HG03457 (cell line): ENCODE results near the gene NDUFB7.

Source experiments
- ATAC-seq: cut with Tn5 transposase; IDR thresholded peaks from one replicate; pipeline ENCODE4 v1.9.1; 2021; ENCODE audit warnings: moderate number of reproducible peaks; ENCODE audit not compliant: unreplicated experiment

The NDUFB7 gene

GRCh38 chr19:14528419-14529253 lies 43.2 kb downstream of the NDUFB7 start:
- no peak for ATAC-seq

- ATAC-seq = no peak
Measured at GRCh38 chr19:14526423-14526822, 45.4 kb downstream of the NDUFB7 start.

- ATAC-seq = no peak
Measured at GRCh38 chr19:14525729-14526128, 46.1 kb downstream of the NDUFB7 start.

- no peak for ATAC-seq
Measured at GRCh38 chr19:14520543-14520942, 51.3 kb downstream of the NDUFB7 start.

DNA sequence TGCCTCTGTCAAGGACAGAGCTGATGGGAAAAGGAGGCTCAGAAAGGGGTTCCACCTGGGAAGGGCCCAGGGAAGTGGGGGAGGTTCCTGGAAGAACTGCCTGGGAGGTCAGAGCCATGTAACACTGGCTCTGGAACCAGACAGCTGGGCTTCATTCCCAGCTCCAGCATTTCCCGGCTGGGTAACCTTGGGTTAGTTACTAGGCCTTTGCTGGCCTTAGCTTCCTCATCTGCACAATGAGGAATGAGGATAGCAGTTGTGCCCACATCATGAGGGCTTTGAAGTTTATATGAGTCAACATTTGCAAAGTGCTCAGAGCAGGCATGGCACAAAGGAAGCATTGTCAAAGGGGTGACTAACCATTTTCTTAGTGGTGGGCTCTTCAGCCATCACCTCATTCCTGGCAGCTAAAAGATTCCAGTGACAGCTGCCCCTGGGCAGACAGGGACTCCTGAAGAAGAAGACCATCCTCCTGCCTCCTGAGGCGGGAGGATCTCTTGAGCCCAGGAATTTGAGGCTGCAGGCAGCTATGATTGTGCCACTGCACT lies 51.9 kb downstream of the NDUFB7 start:
- ATAC-seq = no peak

DNA sequence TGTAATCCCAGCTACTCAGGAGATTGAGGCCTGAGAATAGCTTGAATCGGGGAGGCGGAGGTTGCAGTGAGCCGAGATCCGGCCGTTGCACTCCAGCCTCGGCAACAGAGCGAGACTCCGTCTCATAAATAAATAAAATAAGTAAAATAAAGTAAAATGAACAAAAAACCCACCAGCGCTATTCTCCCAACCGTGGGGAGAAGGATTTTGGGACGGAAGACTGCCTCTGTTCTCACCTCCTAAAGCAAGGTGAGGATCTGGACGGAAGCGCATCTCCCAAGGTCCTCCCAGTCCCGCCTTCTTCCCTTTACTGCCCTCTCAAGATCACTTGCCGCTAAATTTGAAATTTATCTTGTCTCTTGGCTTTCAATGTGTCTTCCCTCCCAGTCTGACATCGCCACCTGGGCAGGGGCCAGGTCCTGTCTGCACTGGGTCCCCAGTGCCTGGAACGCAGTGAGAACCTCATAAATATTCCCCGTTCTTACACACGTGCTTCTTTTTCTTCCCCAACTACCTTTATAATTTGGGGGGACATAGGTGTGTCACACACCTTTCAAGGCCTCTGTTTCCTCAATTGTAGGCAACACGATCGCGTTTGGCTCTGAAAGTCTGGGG lies 52.5 kb downstream of the NDUFB7 start:
- ATAC-seq = no peak

DNA sequence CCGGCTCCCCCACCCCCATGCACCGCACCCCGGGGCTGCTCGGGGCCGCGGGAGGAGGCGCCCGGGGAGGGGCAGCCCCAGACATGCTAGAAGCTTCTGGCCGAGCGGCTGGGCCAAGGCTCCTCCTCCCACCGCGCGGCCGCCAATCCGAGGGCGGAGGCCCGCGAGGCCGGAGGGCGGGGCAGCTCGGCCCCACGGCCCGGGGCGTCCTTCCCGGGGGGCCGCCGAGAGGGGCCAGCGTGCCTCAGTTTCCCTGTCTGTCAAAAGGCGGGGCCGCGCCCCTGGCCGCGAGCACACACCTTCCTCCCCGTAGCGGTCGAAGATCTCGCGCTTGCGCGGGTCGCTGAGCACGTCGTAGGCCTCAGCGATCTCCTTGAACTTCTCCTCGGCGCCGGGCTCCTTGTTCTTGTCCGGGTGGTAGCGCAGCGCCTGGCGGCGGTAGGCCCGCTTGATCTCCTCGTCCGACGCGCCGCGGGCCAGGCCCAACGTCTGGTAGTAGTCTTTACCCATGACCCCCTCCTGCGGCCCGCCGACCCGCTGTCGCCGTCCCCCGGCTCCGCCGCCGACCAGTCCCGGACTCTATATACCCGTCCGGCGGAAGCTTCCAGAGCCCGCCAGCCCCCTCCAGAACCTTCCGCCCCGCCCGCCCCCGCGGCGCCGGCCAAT lies 53.9 kb downstream of the NDUFB7 start, which contains the start of gene DNAJB1:
Gene DNAJB1, minus strand, starts transcription at position 558 of the 666 bp plus-strand sequence. Its CDS starts 48 bp downstream, at position 510.
- ATAC-seq = peak; percentile 46

DNA sequence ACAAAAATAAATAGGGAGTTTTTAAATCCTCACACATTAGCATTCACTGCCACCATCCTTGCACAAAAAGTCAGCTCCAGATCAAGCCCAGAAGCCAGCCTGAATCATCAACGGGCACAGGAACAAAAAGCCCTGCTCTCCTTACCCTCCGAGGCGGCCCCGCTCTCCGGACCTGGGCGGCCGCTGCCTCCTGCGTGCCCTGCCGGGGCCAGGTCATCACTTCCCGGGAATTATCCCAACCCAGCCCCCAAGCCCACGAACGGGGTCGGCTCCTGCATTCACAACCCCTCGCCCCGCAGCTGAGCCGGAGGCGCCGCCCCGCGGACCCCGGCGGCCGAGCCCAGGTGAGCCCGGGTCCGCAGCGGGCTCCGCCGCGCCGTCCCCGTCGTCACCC lies 54.4 kb downstream of the NDUFB7 start:
- ATAC-seq = peak; percentile 2

GRCh38 chr19:14516746-14517438 lies 55.0 kb downstream of the NDUFB7 start:
- no peak for ATAC-seq
